HG02884 (cell line): ENCODE measurements around the gene ABI2.
A peak's percentile ranks its signal among the peaks of the same experiment; 100 is the strongest.

ENCODE experiments used
- ATAC-seq: cut with Tn5 transposase; IDR thresholded peaks from one replicate; pipeline ENCODE4 v1.9.1; 2021; ENCODE audit warnings: mild to moderate bottlenecking, moderate library complexity; ENCODE audit not compliant: unreplicated experiment

ABI2 gene

DNA sequence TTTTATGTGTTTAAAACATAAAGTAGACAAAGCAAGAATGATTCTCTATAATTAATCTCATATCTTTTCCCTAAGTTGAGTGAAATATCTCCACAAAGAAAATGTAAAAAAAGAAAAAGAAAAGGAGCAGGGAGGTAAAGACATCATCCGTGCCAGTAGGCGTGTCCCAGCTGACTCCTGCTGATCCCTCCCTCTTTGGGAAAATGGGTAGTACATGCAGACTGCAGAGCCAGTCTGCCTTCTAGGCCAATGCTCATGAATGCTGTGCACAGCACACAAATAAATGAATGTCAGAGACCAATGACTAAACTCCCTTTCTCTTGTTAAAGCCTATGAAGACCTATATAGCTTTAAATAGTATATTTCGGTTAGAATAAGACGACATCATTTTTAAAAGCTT, 142.2 kb downstream of the ABI2 start:
- ATAC-seq = no peak

DNA sequence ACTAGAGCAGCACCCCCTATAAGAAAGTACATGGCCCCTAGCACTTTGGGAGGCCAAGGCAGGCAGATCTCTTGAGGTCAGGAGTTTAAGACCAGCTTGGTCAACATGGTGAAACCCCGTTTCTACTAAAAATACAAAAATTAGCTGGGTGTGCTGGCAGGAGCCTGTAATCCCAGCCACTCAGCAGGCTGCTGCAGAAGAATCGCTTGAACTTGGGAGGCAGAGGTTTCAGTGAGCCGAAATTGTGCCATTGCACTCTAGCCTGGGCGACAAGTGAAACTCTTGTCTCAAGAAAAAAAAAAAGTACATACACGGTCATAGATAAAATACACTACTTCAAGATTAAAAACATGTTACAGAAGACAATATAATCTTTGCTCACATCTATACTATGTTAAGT, 143.1 kb downstream of the ABI2 start:
- no peak for ATAC-seq

DNA sequence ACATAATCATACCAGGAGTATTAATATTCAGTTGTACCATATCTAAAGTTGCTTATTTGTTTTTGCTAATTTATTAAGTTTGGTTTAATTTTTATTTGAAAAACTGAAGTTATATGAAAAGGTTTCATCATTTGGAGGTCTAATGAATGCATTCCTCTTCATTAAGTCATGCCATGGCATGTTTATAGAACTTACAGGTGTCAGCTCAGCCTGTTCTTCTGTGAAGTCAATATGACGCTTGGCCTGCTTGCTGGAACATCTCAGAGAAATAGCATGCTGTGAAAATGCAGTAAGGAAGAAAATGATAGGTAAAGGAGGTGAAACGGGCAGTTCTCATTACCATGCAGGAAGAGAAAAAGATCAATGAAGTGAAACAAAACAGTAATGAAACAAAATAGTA, 148.7 kb downstream of the ABI2 start:
- no peak for ATAC-seq

DNA sequence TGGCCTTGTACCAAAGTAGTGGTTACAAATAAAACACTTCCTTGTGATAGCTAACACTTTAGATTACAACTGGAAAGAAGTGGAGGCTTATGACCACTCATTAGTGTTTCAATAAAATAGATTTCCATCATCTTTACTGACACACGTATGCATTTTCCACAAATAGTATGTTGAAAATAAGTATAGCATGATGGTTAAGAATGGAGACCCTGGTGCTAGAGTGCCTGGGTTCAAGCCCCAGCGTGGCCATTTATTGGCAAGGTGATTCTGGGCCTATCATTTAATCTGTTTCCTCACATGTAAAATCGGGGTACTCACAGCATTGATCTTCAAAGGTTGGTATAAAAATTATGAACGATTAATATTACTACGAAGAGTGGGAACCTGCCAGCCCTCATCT, 152.4 kb downstream of the ABI2 start:
- ATAC-seq = no peak

DNA sequence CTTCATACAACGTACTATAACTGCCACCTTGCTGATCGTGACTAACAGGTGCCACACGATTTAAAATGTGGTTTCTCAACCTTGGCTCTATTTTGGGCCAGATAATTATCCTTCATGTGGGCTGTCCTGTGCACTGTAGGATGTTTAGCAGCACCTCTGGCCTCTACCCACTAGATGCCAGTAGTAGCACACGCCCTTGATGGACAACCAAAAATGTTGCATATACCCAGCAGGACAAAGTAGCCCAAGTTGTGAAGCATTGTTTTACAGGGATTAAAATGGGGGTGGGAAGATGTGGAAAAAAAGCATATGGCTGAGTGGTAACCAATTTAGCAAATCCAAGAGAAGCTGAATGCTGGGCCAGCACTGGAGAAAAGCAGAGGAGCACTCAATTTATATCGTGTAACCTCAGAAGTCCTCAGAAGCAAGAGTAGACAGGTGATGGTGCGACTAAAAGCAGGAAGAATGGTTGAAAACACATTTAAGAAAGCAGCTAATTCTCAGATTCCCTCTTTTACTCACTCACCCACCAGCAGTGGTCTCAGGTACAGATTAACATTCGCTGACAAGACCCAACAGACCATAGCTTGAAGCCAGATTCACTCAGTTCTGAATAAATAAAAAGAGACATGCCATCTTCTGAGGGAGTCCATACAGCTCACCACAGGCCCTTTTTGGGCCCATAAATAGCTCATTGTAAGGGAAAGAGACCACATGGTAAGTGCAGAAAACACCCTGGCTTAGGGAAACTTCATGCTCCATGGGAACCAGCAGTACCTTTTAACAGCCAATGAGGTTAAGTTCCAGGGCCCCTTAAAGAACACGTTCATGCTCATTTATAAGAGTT, 156.3 kb downstream of the ABI2 start:
- ATAC-seq = peak; percentile 88

DNA sequence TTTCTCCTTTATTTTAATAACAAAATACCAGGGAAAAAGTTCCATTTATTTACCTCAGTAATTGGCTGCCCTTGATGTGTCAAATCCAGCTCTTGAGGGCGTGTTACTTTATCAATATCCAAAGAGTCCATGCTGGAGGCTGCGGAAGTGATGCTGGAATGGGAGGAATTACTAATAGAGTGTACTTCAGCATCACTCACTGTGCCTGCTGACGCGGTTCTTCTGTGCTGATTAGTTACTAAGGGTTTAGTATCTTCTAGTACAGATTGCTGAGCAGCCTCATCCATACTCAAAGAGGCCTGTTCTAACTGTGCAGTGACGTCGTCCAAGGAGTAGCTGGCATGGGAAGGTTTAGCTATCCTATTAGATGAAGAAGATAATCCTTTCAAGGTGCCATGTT, 161.3 kb downstream of the ABI2 start:
- no peak for ATAC-seq

DNA sequence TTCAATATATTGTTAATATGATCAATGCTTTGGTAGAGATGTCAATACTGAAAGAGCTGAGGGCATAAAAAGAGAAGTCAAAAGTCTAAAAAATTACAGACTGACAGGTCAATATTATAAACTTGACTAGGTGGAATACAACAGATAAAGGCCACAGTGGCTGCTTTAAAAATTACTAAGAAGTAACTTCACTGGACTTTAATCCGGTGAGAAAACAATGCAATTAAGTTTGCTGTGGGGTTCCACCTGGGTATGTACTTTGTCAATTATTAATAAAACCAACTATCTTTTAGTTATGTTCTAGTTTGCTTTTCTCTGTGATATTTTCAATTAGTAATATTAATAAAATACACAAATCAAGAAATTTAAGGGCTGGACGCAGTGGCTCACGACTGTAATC, 162.2 kb downstream of the ABI2 start:
- ATAC-seq = no peak

DNA sequence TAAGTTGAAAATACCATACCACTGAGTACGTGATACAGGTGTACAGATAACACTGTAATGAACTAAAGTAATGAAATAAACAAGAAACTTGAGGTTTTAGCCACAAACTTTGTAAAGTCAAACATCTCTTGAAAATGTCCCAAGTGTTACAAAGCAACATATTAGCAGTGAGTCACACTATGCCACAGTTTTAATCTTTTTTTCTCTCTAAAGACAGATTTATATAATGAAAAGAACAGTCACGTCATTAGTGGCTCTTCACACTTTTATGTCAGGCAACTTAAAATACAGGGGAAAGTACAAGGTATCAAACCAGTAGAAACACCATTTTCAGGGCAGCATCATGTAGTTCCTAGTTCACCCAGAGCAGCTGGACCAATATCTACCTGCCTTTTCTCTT, 164.8 kb downstream of the ABI2 start:
- ATAC-seq = no peak
